A549 treated with DMSO at 1 μM for 4 hours (cell line): ENCODE data around the gene LUC7L. TPM values are rescaled to one million over a fixed set of nuclear protein-coding genes. Genes with fewer than 3 reads are reported as not detected.

Source experiments
- total RNA-seq: library from RNA; stranded (reverse); fragments of 200-300 nt; extraction: Qiagen RNA extraction; gene quantifications from 5 replicates; pipeline ENCODE4 v1.2.3, GENCODE V29; 2022; ENCODE audit warnings: low read depth

LUC7L gene, protein sequence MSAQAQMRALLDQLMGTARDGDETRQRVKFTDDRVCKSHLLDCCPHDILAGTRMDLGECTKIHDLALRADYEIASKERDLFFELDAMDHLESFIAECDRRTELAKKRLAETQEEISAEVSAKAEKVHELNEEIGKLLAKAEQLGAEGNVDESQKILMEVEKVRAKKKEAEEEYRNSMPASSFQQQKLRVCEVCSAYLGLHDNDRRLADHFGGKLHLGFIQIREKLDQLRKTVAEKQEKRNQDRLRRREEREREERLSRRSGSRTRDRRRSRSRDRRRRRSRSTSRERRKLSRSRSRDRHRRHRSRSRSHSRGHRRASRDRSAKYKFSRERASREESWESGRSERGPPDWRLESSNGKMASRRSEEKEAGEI
- 39.0 to 56.3 TPM (median 53.5 TPM) in 5 replicates for total RNA-seq

DNA sequence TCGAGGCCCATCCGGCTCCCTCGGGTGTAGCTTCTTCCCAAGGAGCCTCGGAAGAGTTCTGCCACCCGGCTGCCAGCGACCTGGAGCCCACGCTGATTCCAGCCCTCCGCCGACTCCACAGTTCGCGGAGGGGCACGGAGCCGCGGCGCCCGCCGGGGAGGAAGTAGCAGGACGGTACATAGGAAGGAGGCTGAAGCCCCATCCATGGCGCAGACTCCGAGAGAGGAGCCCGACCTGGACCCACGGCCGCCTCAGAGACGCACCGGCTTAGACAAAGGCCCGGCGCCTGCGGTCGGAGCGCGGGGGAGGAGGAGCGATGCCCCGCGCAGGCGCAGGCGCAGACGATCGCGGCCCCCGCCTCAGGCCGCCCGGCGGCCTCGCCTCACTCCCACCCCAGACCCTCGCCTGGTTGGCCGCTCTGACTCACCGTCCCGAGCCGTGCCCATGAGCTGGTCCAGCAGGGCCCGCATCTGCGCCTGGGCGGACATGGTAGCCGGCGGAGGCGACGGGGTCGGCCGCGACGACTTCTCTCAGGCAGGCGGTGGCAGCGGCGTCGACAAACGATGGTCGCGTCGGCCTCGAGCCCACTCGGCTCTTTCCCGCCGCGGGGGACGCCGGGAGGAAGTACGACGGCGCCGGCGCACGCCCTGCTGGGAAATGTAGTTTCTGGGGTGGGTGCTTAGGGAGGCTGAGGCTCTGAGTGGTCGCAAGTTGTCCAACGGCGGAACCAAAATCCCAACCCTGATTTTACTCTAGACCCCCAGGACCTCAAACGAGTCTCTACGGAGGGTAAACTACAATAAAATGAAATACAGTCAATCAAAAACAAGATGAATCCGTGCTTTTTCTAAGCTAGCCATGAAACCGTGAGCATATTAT, at the start of gene LUC7L:
LUC7L (minus strand) TSS at position 598 of the 879 bp plus-strand sequence; CDS start at position 488, 110 bp downstream.

DNA sequence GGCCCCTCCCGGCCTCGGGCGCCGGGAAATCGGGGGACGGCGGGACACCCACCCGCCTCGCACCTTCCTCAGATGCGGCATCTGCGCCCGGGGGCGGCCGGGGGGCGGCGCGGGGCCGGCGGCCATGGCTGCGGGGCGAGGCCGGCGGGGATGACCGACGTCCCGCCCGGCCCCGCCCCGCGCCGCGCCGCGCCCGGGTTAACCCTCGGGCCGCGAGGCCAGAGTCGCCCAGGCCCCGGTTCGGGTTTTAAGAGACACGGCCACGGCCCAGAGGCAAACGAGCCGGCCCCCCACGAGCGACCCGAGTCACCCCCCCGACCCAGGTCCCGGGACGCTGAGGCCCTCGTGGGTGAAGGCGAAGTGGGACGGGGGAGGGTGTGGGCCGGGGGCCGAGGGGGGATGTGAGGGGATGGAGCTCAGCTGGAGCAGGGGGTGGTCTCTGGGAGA, 46.6 kb upstream of the LUC7L start, which contains the start of gene RGS11:
RGS11 (minus strand) TSS at position 159 of the 447 bp plus-strand sequence; CDS start at position 126, 33 bp downstream.

DNA sequence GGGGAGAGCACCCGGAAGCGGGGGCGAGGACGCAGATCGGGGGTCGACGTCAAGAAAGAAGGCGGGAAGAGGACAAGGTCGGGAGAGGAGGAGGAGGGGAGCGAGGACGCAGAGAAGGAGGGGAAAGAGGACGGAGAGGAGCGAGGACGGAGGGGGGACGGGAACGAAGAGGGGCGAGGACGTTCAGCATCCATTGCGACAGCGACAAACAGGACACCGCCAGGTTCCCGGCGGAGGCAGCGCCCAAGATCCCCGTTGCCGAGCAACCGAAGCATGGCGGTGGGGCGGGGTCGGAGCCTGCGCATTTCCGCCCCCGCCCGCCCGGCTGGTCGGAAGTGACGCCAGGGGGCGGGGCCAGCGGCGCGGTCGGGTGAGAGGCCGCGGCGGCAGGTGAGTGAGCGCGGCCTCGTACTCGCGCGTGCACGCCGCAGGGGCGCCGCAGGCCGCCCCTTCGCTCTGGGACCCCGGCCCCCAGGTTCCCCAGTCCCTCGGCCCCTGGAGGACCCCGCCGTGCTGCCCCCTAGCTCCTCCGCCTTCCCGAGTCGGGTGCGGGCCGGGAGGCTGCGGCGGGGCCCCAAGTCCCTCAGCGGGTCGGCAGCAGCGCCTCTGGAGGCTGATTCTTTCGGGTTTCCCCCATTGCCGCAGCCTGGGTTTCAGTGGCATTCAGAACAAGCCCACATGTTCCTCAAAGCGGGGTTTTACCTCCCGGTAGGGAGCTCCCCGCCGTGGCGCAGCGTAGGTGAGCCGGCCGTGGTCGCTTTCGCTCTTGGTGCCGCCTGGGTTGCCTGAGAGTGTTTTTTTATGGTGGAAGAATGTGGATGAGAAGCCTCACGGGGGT, 5.4 kb upstream of the LUC7L start, which contains the start of gene FAM234A:
FAM234A (plus strand) TSS at position 354 of the 838 bp plus-strand sequence. CDS start 19,593 bp downstream, outside the sequence.

DNA sequence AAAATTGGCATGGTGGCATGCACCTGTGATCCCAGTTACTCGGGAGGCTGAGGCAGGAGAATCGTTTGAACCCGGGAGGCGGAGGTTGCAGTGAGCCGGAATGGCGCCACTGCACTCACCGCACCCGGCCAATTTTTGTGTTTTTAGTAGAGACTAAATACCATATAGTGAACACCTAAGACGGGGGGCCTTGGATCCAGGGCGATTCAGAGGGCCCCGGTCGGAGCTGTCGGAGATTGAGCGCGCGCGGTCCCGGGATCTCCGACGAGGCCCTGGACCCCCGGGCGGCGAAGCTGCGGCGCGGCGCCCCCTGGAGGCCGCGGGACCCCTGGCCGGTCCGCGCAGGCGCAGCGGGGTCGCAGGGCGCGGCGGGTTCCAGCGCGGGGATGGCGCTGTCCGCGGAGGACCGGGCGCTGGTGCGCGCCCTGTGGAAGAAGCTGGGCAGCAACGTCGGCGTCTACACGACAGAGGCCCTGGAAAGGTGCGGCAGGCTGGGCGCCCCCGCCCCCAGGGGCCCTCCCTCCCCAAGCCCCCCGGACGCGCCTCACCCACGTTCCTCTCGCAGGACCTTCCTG, 49.1 kb downstream of the LUC7L start, which contains the start of gene HBQ1:
HBQ1 (plus strand) TSS at position 359 of the 575 bp plus-strand sequence; CDS start at position 387, 28 bp downstream.

DNA sequence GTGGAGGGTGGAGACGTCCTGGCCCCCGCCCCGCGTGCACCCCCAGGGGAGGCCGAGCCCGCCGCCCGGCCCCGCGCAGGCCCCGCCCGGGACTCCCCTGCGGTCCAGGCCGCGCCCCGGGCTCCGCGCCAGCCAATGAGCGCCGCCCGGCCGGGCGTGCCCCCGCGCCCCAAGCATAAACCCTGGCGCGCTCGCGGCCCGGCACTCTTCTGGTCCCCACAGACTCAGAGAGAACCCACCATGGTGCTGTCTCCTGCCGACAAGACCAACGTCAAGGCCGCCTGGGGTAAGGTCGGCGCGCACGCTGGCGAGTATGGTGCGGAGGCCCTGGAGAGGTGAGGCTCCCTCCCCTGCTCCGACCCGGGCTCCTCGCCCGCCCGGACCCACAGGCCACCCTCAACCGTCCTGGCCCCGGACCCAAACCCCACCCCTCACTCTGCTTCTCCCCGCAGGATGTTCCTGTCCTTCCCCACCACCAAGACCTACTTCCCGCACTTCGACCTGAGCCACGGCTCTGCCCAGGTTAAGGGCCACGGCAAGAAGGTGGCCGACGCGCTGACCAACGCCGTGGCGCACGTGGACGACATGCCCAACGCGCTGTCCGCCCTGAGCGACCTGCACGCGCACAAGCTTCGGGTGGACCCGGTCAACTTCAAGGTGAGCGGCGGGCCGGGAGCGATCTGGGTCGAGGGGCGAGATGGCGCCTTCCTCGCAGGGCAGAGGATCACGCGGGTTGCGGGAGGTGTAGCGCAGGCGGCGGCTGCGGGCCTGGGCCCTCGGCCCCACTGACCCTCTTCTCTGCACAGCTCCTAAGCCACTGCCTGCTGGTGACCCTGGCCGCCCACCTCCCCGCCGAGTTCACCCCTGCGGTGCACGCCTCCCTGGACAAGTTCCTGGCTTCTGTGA, 52.5 kb downstream of the LUC7L start, which contains the start of gene HBA1:
HBA1 (plus strand) TSS at position 204 of the 906 bp plus-strand sequence; CDS start at position 241, 37 bp downstream.

DNA sequence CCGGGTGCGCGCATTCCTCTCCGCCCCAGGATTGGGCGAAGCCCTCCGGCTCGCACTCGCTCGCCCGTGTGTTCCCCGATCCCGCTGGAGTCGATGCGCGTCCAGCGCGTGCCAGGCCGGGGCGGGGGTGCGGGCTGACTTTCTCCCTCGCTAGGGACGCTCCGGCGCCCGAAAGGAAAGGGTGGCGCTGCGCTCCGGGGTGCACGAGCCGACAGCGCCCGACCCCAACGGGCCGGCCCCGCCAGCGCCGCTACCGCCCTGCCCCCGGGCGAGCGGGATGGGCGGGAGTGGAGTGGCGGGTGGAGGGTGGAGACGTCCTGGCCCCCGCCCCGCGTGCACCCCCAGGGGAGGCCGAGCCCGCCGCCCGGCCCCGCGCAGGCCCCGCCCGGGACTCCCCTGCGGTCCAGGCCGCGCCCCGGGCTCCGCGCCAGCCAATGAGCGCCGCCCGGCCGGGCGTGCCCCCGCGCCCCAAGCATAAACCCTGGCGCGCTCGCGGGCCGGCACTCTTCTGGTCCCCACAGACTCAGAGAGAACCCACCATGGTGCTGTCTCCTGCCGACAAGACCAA, 56.8 kb downstream of the LUC7L start, which contains the start of gene HBA2:
HBA2 (plus strand) TSS at position 503 of the 568 bp plus-strand sequence; CDS start at position 540, 37 bp downstream.

DNA sequence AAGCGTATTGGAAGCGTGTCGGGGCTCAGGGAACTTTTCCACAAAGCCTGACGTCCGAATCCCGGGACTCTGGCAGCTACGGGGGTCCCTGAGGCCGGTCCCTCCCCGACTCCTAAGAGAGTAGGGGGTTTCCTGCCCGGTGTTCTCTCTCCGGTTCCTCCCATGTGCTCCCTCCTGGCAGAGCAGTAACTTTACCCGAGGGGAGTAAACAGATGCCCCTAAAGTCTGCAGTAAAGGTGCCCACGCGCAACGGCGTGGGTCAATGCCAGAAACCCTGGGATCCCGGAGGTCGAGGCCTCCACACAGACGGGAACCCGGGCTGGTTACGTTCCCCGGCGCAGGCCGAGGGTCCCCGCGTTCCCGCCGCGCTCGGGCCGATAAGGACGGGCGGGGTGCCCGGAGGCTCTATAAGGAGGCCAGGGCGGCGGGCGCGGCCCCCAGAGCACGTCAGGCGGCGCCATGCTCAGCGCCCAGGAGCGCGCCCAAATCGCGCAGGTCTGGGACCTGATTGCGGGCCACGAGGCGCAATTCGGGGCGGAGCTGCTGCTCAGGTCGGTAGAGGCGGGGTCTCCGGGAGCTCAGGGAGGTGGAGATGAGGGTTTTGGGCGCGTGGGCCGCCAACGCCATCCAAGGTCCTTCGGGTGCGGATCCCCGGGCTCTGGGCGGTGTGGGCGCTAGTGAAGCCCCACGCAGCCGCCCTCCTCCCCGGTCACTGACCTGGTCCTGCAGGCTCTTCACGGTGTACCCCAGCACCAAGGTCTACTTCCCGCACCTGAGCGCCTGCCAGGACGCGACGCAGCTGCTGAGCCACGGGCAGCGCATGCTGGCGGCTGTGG, 63.5 kb downstream of the LUC7L start, which contains the start of gene HBM:
HBM (plus strand) TSS at position 440 of the 836 bp plus-strand sequence; CDS start at position 460, 20 bp downstream.

DNA sequence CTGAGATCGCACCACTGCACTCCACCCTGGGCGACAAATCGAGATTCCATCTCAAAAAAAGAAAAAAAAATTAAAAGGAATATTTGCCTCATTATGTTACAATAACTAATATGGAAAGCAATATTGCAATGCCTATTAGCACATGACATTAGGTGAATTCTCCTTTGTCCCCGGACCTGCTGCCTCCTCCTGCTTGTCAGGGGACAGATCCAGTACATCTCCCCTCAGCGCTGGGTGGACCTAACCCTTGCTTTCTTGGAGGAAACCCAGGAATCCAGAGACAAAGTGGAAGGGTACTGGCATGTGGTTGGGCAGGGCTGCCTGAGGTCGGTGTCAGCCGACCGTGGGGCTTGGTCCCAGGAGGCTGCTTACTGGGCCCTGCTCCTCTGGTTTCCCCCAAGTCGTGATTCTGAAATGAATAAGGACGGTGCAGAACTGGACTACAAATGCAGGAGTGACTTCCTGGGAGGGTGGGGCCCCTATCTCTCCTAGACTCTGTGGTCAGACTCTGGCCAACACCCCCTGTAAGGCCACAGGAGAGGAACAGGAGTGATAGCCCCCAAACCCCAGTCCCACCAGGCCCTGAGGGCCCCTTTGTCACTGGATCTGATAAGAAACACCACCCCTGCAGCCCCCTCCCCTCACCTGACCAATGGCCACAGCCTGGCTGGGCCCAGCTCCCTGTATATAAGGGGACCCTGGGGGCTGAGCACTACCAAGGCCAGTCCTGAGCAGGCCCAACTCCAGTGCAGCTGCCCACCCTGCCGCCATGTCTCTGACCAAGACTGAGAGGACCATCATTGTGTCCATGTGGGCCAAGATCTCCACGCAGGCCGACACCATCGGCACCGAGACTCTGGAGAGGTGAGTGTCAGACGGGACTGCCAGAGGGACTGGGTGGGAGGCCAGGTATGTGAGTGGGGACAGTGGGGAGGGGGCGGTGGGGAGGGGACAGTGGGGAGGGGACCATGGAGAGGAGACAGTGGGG, 76.8 kb downstream of the LUC7L start, which contains the start of gene HBZ:
HBZ (plus strand) TSS at position 504 of the 988 bp plus-strand sequence; CDS start at position 770, 266 bp downstream.

Other genes starting within 250 kb of the LUC7L start
- gene POLR3K, start 175.8 kb downstream of the LUC7L start, total RNA-seq: 37.0 to 43.7 TPM (median 39.4 TPM) in 5 replicates
- 62.5 to 79.9 TPM (median 70.9 TPM) in 5 replicates for gene SNRNP25, start 175.6 kb downstream of the LUC7L start, total RNA-seq
- gene RHBDF1, start 156.8 kb downstream of the LUC7L start, total RNA-seq: 24.9 to 31.2 TPM (median 28.4 TPM) in 5 replicates
- gene MPG, start 151.2 kb downstream of the LUC7L start, total RNA-seq: 58.1 to 76.9 TPM (median 69.5 TPM) in 5 replicates
- 22.9 to 34.2 TPM (median 29.7 TPM) in 5 replicates for gene NPRL3, start 90.8 kb downstream of the LUC7L start, total RNA-seq
- 0.12 to 0.26 TPM (median 0.19 TPM) in 3 of 5 replicates, not detected in the others for gene HBZ, start 76.8 kb downstream of the LUC7L start, total RNA-seq
- not detected in 5 replicates for gene HBM, start 63.5 kb downstream of the LUC7L start, total RNA-seq
- 0.23 to 0.44 TPM (median 0.27 TPM) in 3 of 5 replicates, not detected in the others for gene HBA2, start 56.6 kb downstream of the LUC7L start, total RNA-seq
- gene HBA1, start 52.8 kb downstream of the LUC7L start, total RNA-seq: 0.79 to 1.4 TPM (median 1.1 TPM) in 5 replicates
- 4.5 to 8.2 TPM (median 6.4 TPM) in 5 replicates for gene HBQ1, start 49.0 kb downstream of the LUC7L start, total RNA-seq
- gene FAM234A, start 5.4 kb upstream of the LUC7L start, total RNA-seq: 45.5 to 52.5 TPM (median 48.7 TPM) in 5 replicates
- gene RGS11, start 46.5 kb upstream of the LUC7L start, total RNA-seq: 3.5 to 4.7 TPM (median 4.4 TPM) in 5 replicates
- 1.9 to 3.1 TPM (median 2.4 TPM) in 5 replicates for gene ARHGDIG, start 51.1 kb upstream of the LUC7L start, total RNA-seq
- gene PDIA2, start 53.7 kb upstream of the LUC7L start, total RNA-seq: 0.36 to 0.65 TPM (median 0.46 TPM) in 5 replicates
- 32.2 to 34.8 TPM (median 32.4 TPM) in 5 replicates for gene AXIN1, start 123.3 kb upstream of the LUC7L start, total RNA-seq
- 115 to 140 TPM (median 129 TPM) in 5 replicates for gene MRPL28, start 141.1 kb upstream of the LUC7L start, total RNA-seq
- gene PGAP6, start 152.5 kb upstream of the LUC7L start, total RNA-seq: 25.3 to 40.1 TPM (median 34.7 TPM) in 5 replicates
- 293 to 451 TPM (median 381 TPM) in 5 replicates for gene NME4, start 167.8 kb upstream of the LUC7L start, total RNA-seq
- 23.0 to 28.9 TPM (median 24.7 TPM) in 5 replicates for gene DECR2, start 172.4 kb upstream of the LUC7L start, total RNA-seq
- gene RAB11FIP3, start 196.2 kb upstream of the LUC7L start, total RNA-seq: 20.0 to 23.1 TPM (median 21.7 TPM) in 5 replicates